ENCODE measurements around the gene ARHGAP42.
"Not testable (repeated sequence)": the region's sequence is repeated elsewhere in the genome, so short reads cannot be mapped to it uniquely, and the experiment has no call there.

GRCh38 chr11:100666816-100667215, 20.3 kb upstream of the ARHGAP42 start:
- TF ChIP-seq CTCF (IDR thresholded peaks at IDR 0.05 in 2 of 3, conservative IDR thresholded peaks at IDR 0.05 in 1 of 3; ENCODE audit: control insufficient read depth in 2 of 3, extremely low read depth in 1 of 3, insufficient read depth in 1 of 3, low read depth in 3 of 3, low read length in 3 of 3); FOXM1 (IDR thresholded peaks at IDR 0.05; ENCODE audit: low read depth, low read length); JUNB (IDR thresholded peaks at IDR 0.05); TAF1 (IDR thresholded peaks at IDR 0.05; ENCODE audit: borderline replicate concordance, low read depth, low read length); ESRRA (IDR thresholded peaks at IDR 0.05; ENCODE audit: low read length); NRF1 (conservative IDR thresholded peaks at IDR 0.05; ENCODE audit: low read depth, low read length); POLR2A (IDR thresholded peaks at IDR 0.05; ENCODE audit: low read depth, low read length); NR2C2 (IDR thresholded peaks at IDR 0.05; ENCODE audit: borderline replicate concordance, control insufficient read depth, insufficient read length, low read depth); EZH2 (IDR thresholded peaks at IDR 0.05; ENCODE audit: borderline replicate concordance, control insufficient read depth, low read depth, low read length); SREBF1 (IDR thresholded peaks at IDR 0.05; ENCODE audit: low read length): not testable (repeated sequence)

Measured in GM12878 (cell line).